ENCODE data around the gene ARRDC5.
"Not testable (repeated sequence)": the region's sequence is repeated elsewhere in the genome, so short reads cannot be mapped to it uniquely, and the experiment has no call there.

Gene ARRDC5

DNA sequence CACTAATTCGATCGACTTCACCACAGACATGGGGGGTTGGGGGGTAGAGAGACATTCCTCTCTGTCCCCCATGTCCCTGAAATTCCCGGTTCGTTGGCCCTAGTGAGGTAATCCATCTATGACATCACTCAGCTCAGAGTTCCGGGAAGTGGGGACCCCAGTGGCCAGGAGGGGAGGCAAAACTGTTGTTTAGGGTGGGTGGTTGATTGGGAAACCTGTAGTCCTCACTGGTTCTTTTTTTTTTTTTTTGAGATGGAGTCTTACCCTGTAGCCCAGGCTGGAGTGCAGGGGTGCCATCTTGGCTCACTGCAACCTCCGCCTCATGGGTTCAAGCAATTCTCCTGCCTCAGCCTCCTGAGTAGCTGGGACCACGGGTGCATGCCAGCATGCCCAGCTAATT, at the start of gene ARRDC5:
TSS of gene ARRDC5 (minus strand) at position 101 of the 400 bp plus-strand sequence. CDS start at position 30, 71 bp downstream.
- FAIRE-seq (no peak), DNase-seq (ENCODE audit: extremely low spot score, insufficient read length, low read depth) (no peak)

DNA sequence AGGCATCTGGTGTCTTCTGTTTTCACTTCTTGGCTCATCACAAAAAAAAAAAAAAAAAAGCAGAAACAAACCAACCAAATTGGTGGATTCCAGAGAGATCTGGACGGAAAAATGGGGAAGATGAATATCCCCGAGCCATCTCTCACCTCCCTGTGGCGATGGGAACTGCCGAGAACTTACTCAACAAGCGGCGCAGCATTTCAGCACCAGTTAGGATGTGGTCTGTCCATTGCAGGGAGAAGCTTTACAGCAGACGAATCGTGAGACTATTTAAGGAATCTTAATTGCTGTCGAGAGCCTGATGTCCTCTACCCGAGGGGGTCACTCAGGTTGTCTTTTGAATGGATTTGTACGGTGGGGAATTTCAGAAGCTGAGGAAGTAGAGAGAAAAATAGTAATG, 49.0 kb upstream of the ARRDC5 start:
- DNase-seq (ENCODE audit: extremely low spot score, insufficient read length, low read depth) (no peak), FAIRE-seq (no peak)

DNA sequence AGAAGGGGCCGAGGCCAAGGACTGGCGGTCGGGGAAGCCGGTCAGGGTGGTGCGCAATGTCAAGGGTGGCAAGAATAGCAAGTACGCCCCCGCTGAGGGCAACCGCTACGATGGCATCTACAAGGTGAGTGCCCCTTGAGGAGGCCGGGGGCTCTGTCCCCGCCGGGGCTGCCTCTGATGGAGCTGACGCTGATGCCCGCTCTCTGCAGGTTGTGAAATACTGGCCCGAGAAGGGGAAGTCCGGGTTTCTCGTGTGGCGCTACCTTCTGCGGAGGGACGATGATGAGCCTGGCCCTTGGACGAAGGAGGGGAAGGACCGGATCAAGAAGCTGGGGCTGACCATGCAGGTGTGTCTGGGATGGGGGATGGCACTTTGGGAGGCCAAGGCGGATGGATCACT, 48.0 kb upstream of the ARRDC5 start:
- not testable (repeated sequence) for FAIRE-seq; DNase-seq (ENCODE audit: extremely low spot score, insufficient read length, low read depth)

DNA sequence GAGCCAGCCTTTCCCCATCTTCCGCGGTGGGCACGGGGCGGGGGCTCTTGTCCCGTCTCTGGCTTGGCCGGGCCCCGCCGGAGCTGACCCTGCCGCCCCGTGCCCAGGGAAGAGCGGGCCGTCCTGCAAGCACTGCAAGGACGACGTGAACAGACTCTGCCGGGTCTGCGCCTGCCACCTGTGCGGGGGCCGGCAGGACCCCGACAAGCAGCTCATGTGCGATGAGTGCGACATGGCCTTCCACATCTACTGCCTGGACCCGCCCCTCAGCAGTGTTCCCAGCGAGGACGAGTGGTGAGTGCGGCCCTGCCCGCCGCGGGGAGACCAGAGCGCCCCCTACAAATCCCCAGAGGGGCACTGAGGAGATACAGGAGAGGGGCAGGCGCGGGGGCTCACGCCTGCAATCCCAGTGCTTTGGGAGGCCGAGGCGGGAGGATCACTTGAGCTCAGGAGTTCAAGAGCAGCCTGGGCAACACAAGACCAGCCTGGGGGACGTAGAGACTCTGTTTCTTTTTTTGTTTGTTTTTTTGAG, 39.0 kb upstream of the ARRDC5 start:
- not testable (repeated sequence) for DNase-seq (ENCODE audit: extremely low spot score, insufficient read length, low read depth); FAIRE-seq

DNA sequence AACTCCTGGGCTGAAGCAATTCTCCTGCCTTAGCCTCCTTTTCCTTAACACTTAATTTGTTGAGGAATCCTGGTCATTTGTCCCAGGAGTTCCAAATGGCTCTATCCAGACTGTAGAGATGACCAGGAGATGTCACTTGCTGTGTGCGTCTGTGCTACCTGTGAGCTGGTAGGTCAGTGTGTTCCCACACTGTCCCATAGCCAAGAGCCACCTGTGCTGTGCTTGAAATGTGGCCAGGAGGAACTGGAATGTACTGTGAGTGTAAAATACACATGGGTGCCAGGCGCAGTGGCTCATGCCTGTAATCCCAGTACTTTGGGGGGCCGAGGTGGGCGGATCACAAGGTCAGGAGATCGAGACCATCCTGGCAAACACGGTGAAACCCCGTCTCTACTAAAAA, 36.8 kb upstream of the ARRDC5 start:
- no peak for FAIRE-seq
- no peak for DNase-seq (ENCODE audit: extremely low spot score, insufficient read length, low read depth)

DNA sequence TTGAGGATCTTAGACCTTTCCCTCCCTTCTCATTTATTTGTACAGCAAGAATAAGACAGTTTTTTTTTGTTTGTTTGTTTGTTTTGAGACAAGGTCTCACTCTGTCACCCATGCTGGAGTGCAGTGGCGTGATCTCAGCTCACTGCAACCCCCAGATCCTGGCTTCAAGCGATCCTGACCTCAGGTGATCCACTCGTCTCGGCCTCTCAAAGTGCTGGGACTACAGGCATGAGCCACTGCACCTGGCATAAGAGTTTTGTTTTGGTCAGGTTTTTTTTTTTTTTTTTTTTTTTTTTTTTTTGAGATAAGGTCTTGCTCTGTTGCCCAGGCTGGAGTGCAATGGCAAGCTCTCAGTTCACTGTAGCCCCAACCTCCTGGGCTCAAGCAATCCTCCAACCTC, 35.8 kb upstream of the ARRDC5 start:
- DNase-seq (ENCODE audit: extremely low spot score, insufficient read length, low read depth), result not testable (repeated sequence)

DNA sequence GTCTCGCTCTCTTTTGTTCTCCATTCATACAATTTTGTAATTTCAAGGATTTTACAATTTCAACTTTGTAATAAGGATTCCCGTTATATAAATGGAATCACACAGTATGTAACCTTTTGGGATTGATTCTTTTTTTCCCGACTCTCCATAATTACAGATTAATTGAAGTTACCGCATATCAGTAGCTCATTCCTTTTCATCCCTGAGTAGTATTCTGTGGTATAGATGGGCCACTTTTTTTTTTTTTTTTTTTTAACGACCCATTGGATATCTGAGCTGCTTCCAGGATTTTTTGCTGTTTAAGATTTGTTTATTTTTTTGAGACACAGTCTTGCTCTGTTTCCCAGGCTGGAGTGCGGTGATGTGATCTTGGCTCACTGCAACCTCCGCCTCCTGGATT, 34.4 kb upstream of the ARRDC5 start:
- no peak for DNase-seq (ENCODE audit: extremely low spot score, insufficient read length, low read depth)
- no peak for FAIRE-seq

More for the DNA sequence above, 35.8 kb upstream of the ARRDC5 start:
- not testable (repeated sequence) for FAIRE-seq

DNA sequence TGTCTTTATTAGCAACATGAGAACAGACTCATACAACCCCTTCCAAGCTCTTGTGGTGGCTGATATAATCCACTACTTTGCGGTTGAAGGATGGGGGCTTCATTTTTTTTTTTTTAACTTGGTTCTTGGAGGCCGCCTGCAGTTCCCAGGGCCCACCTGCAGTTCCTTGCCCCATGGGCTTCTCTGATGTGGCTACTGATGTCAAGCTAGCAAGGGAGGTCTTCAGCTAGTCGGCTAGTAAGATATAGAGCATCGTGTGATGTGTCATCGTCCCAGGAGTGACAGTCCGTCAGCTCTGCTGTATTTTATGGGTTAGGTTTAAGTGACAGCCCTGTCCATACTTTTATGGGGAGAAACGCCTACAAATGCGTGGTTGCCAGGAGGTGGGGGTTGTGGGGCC, 32.7 kb upstream of the ARRDC5 start:
- FAIRE-seq, result no peak
- no peak for DNase-seq (ENCODE audit: extremely low spot score, insufficient read length, low read depth)

DNA sequence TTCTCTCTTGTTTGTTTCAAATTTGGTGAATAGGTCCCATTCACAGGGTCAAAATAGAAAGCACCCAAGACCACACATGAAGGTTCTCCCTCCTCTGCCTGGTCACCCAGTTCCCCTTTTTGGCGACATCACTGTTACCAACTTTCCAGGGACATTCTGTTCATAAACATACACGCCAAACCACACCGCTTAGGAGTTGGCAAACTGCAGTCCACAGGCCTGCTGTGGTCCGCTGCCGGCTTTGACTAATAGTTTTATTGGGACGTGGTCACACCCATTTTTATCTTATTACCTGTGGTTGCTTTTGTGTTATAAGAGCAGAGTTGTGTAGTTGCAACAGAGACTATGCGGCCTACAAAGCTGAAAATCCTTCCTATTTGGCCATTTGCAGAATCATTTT, 30.8 kb upstream of the ARRDC5 start:
- FAIRE-seq (no peak), DNase-seq (ENCODE audit: extremely low spot score, insufficient read length, low read depth) (no peak)

DNA sequence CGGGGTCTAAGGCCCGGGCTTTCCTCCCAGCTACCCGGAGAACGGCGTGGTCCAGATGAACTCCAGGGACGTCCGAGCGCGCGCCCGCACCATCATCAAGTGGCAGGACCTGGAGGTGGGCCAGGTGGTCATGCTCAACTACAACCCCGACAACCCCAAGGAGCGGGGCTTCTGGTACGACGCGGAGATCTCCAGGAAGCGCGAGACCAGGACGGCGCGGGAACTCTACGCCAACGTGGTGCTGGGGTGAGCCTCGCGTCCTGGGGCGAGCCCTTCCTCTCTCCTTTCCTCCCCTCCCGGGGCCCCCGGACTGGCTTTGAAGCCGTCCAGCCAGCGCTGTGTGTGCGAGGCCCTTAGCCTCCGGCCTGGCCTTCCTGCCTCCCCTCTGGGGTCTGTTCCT, 30.0 kb upstream of the ARRDC5 start:
- FAIRE-seq, result no peak
- DNase-seq (ENCODE audit: extremely low spot score, insufficient read length, low read depth), result no peak

DNA sequence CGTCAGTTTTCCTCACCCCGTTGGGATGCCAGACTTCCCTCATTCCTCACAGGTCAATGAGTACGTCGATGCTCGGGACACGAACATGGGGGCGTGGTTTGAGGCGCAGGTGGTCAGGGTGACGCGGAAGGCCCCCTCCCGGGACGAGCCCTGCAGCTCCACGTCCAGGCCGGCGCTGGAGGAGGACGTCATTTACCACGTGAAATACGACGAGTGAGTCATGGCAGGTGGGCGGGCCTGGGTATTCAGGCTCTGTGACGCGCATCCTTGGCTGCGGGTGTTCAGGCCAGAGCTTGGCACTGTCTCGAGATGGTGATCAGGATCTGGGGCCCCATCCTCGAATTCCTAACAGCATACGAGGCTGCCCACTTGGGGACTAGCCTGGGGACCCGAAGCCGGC, 28.0 kb upstream of the ARRDC5 start:
- no peak for DNase-seq (ENCODE audit: extremely low spot score, insufficient read length, low read depth)
- FAIRE-seq, result no peak

DNA sequence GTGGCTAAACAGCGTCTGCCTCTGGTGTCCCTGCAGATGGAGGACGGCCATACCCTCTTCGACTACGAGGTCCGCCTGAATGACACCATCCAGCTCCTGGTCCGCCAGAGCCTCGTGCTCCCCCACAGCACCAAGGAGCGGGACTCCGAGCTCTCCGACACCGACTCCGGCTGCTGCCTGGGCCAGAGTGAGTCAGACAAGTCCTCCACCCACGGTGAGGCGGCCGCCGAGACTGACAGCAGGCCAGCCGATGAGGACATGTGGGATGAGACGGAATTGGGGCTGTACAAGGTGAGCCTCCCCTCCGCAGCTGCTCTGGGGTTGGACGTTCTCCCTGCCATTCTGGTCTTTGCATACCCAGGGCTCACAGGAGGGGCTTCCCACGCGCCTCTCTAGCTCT, 26.5 kb upstream of the ARRDC5 start:
- FAIRE-seq (no peak), DNase-seq (ENCODE audit: extremely low spot score, insufficient read length, low read depth) (no peak)

DNA sequence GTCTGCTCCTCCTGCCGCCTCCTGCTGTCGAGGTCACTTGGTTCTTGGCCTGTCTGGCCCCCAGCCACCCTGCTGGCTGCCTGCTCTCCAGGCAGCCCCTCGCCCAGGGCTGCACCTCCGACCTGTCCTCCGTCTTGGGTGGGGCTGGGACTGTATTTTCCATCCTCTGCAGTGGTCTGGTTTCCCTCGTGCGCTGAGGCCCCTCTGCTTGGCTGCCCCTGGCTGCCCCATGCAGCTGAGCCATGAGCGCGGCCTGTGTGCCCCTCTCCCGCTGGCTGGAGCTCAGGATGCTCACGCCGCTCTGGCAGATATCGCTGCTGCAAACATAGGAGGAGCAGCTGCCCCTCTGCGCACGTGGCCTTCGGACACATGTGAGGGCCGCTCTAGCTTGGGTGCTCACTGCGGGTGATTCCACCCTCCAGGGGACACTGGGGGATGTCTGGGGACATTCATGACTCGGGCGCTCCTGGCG, 20.6 kb upstream of the ARRDC5 start:
- no peak for DNase-seq (ENCODE audit: extremely low spot score, insufficient read length, low read depth)
- no peak for FAIRE-seq

DNA sequence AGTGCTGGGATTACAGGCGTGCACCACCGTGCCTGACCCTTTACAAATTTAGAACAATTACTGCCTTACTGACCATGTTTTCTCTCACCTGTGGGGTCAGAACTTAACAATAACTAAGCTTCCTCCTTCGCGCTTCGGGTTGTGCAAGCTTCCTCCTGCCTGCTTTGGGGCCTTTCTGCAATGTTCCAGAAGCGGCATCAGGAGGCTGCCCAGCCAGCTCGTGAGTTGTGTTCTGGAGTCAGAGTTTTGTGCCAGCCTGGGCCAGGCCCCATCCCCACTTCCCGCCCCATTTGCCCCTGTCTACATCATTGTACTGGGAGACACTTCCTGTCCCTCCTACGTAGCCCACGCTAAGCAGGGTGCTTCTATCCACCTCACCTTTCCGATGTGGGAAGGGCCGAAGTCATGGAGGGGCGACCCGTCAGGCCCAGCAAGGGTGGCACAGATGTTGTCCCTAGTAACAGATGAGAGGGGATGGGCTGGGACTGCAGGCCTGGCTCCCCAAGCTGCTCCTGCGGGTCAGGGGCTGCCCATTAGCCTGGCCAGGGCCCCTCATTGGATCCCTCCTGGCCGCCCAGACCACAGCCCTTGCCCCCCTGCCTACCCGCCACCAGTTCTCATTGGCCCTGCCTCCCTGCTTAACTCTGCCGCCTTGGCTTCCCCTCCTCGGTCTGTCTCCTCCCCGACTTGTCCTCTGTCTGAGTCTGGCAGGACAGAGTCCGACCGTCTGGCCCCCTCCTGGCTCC, 20.0 kb upstream of the ARRDC5 start:
- DNase-seq (ENCODE audit: extremely low spot score, insufficient read length, low read depth) (no peak), FAIRE-seq (no peak)

DNA sequence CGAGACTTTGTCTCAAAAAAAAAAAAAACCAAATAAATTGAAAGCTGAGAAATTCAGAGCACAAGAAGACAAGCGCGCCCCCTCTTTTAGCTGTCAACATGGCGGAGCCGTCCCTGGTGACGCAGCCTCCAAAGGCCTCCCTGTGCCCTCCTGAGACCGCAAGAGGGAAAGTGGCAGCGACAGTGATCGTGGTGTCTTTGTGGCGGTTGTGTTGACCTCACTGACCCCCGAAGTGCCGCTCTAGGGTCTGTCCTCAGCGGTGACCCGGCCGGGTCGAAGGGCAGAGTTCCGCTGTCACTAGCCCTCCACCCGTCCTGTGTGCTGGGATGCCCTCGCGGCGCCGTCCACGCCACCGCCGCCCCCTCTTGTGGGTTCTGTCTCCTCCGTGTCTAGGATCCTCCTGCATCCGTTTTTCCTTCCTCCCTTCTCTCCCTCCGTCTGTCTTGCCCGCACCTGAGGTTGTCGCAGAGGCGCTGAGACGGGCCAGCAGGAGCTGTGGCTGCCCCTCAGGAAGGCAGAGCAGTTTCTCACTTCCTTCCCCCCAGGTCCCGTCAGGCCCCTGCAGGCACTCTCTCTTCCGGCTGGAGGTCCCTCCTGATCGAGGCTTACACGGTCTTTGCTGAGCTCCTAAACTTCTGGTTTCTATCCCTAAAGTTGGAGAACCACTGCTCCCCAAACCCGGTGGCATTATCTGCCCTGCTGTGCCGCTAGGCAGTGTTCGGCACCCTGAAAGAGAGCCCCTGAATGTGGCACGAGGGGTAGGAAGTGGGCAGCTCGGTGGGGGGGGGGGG, 13.8 kb upstream of the ARRDC5 start:
- peak; percentile 86 for FAIRE-seq
- DNase-seq (ENCODE audit: extremely low spot score, insufficient read length, low read depth), result no peak

DNA sequence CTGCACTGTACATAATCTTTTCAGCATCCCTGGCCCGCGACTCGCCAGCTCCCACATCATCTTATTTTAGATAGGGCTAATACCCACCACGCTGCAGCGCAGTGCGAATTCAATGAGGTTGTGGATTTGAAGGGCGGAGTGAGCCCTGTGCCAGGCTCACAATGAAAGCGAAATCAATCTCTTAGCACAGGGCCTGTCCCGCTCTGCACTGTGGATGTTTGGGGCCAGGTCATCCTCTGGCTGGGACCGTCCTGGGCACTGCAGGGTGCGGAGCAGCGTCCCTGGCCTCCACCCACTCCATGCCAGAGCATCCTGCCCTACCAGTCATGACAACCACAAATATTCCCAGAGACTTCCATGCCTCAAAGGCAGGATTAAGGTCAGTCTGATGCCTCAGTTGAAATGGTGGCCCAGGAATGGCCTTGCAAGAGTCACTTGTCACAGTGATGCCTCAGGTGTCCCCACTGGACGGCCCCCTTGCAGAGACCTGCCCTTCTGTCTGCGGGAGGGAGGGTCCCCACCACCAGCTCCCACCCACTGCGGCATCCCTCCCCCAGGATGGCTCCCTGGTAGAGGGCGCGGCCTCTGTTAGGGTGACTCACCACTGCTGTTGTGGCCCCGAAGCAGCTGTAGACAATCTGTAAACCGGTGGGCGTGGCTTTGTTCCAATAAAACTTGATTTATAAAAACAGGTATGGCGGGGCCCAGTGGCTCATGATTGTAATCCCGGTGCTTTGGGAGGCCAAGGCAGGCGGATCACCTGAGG, 12.2 kb upstream of the ARRDC5 start:
- DNase-seq (ENCODE audit: extremely low spot score, insufficient read length, low read depth) (no peak), FAIRE-seq (no peak)

DNA sequence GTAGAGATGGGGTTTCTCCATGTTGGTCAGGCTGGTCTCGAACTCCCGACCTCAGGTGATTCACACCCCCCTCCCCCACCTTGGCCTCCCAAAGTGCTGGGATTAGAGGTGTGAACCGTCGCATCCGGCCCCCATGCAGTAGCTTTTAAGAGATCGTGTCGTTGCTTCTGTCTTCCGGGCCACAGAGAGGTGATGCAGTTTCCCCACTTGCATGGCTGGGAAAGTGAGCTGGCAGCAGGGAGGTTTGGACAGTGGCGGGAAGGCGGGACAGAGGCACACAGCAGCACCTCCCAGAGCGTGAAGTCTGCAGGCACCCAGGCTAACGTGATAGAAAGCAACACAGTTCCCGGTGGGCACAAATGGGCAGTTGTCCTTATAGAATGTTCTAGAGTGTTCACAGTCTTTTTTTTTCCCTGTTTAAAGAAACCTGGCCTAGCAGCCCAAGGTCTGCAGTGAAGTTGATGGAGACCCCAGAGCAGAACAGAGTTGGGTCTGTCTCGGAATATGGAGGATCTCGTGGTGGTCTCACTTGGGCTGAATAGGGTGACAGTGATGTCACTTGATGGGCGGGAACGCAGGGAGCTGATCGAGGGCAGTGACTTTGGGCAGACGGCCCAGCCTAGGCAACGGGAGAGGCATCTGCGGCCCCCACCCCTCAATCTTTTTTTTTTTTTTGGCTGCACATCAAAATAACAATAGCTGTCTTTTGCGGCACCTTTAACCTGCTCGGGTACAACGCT, 11.5 kb upstream of the ARRDC5 start:
- DNase-seq (ENCODE audit: extremely low spot score, insufficient read length, low read depth) (no peak), FAIRE-seq (no peak)

DNA sequence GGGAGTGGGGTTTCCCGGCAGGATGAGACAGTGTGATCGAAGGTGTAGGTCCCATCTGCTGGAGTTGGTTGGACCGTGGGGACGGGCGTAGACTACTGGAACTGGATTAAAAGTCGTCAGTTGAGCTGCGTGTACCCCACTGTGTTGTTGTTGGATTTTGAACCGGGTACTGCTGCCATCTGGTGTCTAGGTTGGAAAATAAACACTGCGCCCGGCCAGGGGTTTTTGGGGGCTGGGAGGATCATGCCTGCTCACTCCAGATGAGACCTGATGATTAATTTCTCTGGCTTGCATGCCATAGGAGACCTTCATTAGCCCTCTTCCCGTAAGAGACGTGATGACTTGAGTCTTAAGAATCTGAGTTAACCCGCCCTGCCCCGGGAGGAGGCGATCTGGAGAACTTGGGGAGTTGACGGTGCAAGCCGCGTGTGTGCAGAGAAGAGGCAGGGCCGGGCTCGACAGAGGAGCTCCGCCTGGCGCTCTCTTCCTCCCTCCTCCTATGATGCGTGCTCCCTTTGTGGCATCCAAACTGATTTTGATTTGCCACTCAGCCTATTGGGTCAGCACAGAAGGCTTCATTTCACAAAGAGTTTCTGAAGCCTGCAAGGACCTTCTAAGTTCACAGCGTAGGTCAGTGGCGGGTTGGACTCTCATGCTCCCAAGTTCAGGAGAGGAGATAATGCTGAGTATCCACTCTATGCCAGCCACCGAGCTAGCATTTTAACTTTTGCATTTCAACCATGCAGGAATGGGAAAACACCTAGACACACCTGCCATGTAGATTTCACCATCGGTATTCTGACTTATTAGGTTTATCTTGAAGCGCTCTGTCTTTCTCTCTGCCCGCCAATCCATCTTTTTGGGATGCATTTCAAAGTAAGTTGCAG, 9.3 kb upstream of the ARRDC5 start:
- FAIRE-seq (peak; percentile 89), DNase-seq (ENCODE audit: extremely low spot score, insufficient read length, low read depth) (no peak)

DNA sequence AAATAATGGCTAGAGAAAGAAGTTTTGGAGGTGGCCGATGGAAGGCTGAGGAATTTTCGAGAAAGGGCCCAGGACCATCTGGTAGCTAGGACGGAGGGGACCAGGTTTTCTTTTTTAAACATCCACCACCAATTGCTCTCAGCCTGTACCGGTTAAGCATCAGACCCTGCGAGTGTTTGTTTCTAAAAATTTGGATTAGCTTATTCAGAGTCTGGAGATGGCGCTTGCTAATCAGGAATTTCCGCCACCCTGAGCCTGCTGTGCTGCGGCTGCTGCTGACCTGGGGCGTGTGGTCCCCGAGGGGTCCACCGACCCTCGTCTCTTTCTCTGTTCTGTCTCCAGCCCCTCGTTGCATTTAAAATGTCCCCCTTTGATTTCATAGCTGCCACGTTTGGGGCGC, 8.6 kb upstream of the ARRDC5 start:
- peak; percentile 12 for FAIRE-seq

More for the DNA sequence above, 8.6 kb upstream of the ARRDC5 start:
- no peak for DNase-seq (ENCODE audit: extremely low spot score, insufficient read length, low read depth)

Measured in GM18507 (cell line).